Measurements from ENCODE around the gene NLGN4Y. TPM values are rescaled to one million over a fixed set of nuclear protein-coding genes. Genes with fewer than 3 reads are reported as not detected.

Gene NLGN4Y
- total and polyA plus RNA-seq, 2 experiments from 2014 or later, result 10.9 to 73.6 TPM

- TF ChIP-seq ZNF462 (CRISPR knock-in tag; IDR thresholded peaks at IDR 0.05) (no peak), JUNB (IDR thresholded peaks at IDR 0.05; ENCODE audit: unreplicated experiment) (no peak), ETS1 (IDR thresholded peaks at IDR 0.05) (no peak)
Measured at GRCh38 chrY:14818452-14818851, 294.1 kb downstream of the NLGN4Y start (continued).

GRCh38 chrY:14822201-14822600 is 297.9 kb downstream of the NLGN4Y start:
- H4K20me1 ChIP-seq (replicated peaks; ENCODE audit: insufficient read depth), result no peaks in the 10 kb centered on the region
- Mint-ChIP-seq H3K4me3 (no peak overlapping the region), H3K9me3 (no peaks in the 10 kb centered on the region), H3K36me3 (ENCODE audit: low read depth) (peaks cover 6% of the 10 kb centered on the region; the same call in 1 of the 3 replicates), H3K27ac (no peak overlapping the region), H3K4me1 (no peaks in the 10 kb centered on the region), H3K27me3 (ENCODE audit: insufficient read depth, low read depth, poor library complexity) (peaks cover 2% of the 10 kb centered on the region)
- H3K9me2 ChIP-seq (ENCODE audit: insufficient read depth), result no peaks in the 10 kb centered on the region
- no peaks in the 10 kb centered on the region for H3K4me1 ChIP-seq (ENCODE audit: insufficient read depth)
- H3K36me3 ChIP-seq (ENCODE audit: insufficient read depth), result no peaks in the 10 kb centered on the region
- H3K4me3 ChIP-seq, result no peak overlapping the region
- no peaks in the 10 kb centered on the region for H3F3A ChIP-seq (replicated peaks; ENCODE audit: low read depth)
- H2AFZ ChIP-seq, result no peak overlapping the region
- no peaks in the 10 kb centered on the region for H3K27me3 ChIP-seq (ENCODE audit: insufficient read depth)
- ATAC-seq (no peak), DNase-seq (ENCODE audit: low spot score) (no peak)
- no peak overlapping the region for H3K27ac ChIP-seq (ENCODE audit: low read depth)
- TF ChIP-seq NANOG (IDR thresholded peaks at IDR 0.05; ENCODE audit: borderline replicate concordance) (no peak), JUNB (IDR thresholded peaks at IDR 0.05; ENCODE audit: unreplicated experiment) (no peak), CREB1 (CRISPR knock-in tag; IDR thresholded peaks at IDR 0.05; ENCODE audit: low read depth) (no peak), ZNF331 (CRISPR knock-in tag; IDR thresholded peaks at IDR 0.05; ENCODE audit: low read depth) (no peak)
- no peak overlapping the region for H3K4me2 ChIP-seq
- H3K79me2 ChIP-seq (replicated peaks; ENCODE audit: insufficient read depth), result no peaks in the 10 kb centered on the region
